ENCODE data around the gene CYTIP.

The CYTIP gene

DNA sequence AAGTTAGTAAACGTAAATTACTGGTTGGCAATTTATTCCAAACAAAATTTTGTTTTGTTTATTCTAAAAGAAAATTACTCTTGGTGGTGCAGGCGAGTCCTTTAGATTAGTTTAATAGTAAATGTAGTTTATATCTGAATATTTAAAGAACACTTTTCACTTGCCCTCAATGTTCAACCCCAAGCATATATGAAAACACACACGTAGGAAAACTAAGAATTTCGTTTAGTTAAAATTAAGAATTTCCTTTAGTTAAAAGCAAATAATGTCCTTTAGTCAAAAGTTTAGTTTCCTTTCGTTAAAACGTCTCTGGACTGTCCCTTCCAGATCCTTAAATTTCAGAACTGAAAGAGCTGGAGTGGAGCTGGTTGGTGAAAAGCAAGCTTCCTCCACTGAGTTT lies 19.1 kb upstream of the CYTIP start:
- no peak for DNase-seq (ENCODE audit: low read depth)

DNA sequence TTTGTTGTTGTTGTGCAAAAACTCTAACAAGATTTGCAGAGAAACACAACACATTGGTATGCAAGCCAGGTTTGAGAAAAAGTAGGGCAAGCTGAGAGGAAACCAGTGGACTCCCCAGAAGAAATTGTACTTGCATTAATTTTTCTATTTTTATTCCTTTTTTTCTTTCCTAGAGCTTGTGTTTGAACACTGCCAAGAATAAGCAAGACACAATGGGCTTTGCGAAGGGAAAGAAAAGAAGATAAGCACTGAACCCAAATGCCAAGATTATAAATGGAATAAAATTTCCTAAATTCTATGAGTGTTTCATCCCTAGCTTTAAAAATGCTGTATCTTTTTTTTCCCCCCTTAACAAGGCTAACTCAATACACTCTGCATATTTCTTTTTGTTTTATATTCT lies 17.0 kb upstream of the CYTIP start:
- no peak for DNase-seq (ENCODE audit: low read depth)

DNA sequence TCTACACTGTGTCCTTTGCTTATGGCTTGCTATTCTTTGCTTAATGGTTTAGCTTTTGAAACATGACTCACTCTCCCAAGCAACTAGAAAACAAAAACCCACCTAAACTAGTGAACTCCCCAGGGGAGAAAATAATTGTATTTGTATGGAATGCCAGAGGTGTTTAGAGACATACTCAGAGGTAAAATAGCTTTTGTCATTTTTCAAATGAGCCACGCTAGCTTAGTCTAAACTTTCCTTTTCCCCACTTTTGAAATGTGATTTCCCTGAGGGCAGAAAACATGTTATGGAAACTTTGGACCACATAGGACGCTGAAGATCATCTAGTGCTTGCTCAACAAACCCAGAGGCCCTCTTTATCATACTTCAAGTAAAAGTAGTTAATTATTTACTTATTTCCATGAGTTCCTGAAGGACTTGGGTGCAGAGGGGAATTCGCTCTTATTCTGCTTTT lies 16.5 kb upstream of the CYTIP start:
- no peak for DNase-seq (ENCODE audit: low read depth)

DNA sequence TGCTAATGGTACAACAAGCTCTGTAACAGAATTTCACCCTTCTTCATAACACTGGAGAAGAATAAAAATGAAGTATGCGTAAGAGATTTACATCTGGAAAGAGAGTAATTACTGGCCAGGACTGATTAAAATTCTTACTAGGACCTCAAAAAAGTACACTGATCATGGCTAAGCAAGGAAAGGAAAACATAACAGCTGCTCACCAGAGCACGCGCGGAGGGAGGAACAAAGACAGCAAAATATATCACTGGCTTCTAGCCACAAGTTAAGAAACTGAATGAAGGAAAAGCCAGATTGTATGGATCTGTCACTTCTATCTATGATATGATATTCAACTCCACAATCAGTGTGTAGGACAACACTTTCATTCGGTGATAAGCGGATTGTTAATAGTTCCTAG lies 15.6 kb upstream of the CYTIP start:
- no peak for DNase-seq (ENCODE audit: low read depth)

DNA sequence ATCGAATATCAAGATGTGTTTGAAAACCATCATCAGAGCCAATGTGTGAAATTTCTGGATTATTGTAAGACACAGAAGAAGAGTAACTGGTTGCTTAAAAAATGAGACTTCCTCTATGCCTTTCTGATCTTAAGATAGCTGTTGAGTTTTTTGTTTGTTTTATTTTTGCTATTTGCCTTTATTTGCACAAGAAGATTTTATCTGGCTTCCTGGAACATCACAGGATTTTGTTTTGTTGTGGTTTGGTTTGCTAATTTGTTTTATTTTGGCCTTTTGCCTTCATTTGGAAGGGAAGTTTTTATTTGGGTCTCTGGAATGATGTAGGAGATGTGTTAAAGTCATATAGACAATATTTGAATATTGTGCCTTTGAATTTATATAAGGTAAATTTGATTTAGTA lies 3.9 kb upstream of the CYTIP start:
- DNase-seq (ENCODE audit: low read depth): no peak

DNA sequence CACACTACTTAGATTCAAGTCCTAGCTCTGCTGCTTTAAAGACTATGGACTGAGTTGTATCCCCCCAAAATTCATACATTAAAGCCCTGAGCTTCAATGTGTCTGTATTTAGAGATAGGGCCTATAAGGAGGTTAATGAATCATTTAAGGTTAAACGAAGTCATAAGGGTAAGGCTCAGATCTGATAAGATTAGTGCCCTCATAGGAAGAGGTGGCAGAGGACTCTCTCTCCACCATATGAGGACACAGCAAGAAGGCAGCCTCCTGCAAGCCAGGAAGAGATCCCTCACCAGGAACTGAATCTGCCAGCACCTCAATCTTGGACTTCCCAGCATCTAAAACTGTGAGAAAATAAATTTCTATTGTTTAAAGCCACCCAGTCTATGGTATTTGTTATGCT lies 3.1 kb upstream of the CYTIP start:
- no peak for DNase-seq (ENCODE audit: low read depth)

DNA sequence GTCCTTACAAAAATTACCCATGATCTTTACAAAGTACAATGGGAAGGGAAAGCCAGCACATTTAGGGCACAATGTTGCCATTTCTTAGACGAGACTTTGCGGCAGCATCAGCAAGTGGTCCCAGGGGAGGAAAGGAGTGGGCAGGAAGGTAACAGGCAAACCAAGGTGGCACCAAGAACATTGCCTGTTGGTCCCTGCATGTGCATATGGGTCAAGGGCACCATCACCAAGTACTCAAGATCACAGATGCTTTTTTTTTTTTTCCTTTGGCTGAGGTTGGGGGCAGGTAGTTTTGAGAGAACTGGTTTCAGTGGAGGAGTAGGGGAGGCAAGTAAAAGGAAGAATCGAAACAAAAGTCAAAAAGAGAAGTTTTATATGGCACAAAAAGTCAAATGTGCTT lies 752 bp upstream of the CYTIP start:
- no peak for DNase-seq (ENCODE audit: low read depth)

DNA sequence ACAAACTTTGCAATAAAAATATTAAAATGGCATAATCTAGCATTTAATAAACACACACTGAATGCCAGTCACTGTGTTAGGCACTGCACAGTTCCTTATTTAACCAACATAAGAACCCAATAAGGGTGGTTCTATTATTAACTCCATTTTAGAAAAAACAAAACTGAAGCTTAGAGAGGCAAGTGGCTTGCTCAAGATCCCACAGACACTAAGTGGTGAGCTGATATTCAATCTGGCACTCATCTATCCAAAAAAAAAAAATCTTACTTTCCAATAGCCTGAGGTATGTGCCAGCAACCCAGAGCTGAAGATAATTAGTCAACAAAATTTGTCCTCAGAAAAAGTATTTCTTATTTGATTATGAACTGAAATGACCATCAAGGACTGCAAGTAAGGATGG lies 799 bp downstream of the CYTIP start:
- no peak for DNase-seq (ENCODE audit: low read depth)

DNA sequence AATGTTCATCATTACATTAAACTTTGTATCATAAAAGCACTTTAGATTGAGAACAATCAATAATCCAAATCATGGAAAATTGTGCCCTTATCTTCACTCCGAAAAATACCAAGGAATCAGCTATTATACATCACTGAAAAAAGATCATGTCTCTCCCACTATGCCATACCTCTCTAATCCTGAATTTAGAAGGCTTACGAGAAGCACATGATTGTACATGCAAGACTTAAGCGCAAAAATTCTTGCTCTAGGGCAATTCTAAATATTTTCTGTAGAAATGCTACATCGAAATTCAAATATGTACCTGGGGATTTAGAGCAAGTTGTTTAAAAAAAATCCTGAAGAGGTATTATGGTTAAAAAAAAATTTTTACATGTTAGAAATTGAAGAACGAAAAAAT lies 1.3 kb downstream of the CYTIP start:
- DNase-seq (ENCODE audit: low read depth): no peak

DNA sequence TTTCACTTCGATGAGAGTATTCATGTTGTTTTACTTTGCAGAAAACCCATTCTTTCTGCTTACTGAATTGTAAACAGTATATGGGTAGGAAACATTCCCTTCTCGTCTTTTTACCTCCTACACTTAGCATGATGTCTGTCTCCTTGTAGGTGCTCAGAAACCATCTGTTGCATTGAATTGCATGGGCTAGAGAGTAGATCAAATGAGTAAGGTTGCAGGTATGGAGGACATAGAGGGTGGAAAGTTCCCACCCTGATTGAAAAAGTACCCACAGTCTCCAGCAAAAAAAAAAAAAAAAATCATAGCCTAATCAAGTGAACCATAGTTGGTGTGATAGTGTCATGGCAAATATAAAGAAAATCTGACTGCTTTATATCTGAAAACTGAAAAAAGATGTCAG lies 1.7 kb downstream of the CYTIP start:
- no peak for DNase-seq (ENCODE audit: low read depth)

DNA sequence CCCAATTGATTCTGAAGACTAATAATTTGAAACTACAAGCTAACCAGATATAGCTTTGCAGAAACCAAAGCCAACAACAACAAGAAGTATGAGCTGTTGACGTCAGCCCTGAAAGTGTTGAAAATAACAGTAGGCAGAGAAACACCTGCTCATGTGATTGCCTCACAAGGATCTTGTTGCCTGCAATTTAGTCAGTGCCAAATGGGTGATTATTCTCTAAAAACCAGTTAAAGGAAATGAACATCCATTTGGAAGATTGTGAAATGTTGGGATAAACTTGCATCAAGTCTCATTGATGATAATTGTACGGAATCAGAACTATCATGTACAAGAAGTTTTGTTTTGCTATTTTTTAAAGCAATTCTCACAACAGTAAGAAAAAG lies 2.8 kb downstream of the CYTIP start:
- DNase-seq (ENCODE audit: low read depth): no peak

DNA sequence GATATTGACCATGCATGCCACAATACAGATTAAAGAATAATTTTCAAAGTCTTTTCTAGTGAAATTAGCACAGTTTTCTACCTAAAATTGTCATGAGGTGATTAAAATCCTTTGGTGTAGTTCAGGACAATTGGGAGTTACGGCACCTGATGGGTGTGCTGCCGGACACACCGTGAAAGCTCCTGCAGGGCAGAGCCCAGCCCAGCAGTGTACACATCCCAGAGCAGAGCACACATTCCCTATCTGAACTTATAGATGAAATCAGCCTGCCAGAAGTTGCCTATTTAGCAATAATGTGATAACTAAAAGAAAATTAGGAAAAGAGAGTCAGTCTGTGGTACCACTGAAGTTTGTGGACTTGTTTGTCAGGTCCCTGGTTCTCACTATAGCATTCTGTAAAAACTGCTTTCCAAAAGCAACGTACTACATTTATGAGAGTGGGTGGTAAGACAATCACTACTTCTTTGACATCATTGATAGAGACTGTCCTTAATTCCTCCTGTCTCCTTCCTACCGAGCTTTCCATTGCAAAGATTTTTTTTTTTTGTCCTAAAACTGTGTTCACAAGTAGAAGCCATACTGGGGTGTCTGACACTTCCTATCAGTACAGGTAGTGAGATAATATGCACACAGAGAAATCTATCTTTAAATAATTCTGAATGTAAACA lies 3.4 kb downstream of the CYTIP start:
- no peak for DNase-seq (ENCODE audit: low read depth)

DNA sequence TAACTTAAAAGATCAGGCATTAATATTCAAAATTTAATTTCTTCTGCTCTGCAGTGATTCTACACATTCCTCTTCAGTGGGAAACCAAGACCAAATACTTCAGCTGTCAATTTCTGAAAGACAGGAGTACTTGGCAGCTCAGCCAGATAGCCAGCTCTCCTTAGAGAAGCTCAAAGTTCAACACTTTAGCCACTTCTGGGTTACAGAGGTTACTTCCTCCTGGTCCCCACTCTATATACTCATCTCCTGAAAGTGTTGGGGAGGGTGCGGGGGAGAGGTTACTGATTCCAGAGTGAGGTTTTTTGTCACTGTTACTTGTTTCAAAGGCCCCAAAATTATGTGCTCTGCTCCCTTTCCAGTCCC lies 4.1 kb downstream of the CYTIP start:
- no peak for DNase-seq (ENCODE audit: low read depth)

DNA sequence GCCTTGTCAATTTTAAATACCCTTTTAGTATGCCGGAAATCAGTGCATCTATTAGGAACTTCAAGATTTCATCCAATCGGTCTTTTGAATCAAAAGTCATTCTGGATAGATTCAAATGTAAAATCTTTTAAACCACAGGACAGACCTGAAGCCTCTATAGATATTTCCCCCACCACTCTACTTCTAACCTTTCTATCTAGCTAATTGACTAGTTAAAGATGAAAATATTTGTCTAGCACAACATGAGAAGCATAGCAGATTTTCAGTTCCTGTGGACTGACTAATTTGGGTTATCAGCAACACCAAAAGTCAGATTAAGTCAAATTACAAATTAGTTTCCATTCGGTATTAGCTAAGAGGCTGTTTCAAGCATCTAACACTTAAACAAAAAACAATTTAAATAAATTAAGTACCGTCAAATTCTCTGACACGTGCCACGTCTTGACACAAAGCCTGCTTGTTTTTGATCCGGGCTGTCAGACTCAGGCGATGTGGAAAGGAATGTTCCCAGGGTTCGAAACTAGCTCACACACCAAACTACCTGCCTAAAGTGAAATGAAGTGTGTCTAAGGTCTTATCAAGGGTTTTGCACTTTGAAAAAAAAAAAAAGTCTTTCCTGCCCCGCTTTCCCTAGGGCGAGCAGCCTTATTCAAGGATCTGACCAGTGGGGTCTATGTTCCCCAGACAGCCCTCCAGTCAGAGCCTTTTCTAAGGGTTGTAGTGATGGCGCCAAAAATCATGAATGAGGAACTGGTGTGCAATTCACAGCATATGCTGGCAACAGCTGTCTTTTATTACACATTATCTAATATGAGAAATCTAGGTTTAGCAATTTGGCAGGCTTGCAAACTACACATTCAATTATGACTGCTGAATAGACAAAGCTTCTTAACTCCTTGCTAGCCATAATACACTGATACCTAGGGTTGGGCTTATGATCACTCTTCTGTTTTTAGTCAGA lies 4.7 kb downstream of the CYTIP start:
- no peak for DNase-seq (ENCODE audit: low read depth)

DNA sequence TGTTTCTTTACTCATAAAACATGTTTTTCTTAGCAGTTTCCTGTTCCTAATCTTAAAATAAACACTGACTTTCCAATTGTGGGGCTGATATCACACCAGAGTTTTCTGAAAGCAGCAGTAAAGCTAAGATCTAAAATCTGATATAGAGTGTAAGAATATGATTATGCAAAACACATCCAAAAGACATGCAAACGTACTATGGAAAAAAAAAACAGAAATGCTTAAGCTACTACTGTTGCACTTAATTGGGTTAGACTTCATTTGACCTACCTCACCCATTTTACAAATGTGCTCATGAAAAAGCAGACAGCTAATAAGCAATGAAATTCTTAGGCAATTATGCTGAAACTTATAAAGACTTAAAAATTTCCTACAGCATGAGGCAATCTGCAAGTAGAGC lies 10.5 kb downstream of the CYTIP start:
- no peak for DNase-seq (ENCODE audit: low read depth)

DNA sequence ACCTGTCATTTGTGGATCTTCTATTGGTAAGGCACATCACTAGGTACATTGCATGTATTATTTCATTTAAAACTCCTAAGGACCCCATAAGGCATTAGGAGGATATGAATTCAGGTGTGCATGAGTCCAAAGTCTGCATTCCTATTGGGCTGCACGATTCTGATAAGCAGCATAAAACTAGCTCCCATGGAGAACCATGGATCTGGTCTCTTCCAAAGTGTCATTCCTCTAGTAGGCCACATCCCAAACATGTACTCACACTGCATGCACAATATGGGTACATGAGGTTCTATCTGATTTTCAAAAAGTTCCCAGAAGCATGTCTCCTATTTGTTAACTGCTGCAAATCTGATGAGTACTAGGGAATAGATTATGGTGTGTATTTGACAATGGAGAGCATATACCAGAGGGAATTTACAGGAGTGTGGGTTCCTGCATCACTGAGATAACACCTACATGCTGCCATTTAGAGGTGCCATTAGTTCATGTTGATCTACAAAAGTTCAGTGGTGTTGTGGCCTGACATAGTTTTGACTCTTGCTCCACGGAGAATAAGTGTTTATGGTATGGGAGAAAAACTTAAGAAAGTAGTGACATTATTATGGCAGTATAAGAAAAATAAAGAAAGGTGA lies 11.3 kb downstream of the CYTIP start:
- no peak for DNase-seq (ENCODE audit: low read depth)

DNA sequence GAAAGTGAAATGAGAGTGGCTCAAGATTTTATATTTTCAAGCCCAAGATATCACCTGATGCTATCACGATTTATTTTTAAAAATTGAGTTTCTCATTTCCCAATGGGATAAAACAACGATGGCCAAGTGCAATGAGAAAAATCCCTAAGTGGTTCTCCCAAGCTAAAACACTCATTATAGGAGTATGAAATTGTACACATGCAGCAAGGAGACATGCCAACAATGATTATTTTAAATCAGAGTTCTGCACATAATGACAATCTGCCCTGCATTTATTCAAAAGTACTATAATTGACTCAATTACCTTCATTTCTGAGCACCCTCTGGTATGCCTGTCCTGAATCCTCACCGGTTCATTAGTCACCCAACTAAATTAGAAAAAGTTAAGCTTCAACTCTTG lies 12.7 kb downstream of the CYTIP start:
- no peak for DNase-seq (ENCODE audit: low read depth)

DNA sequence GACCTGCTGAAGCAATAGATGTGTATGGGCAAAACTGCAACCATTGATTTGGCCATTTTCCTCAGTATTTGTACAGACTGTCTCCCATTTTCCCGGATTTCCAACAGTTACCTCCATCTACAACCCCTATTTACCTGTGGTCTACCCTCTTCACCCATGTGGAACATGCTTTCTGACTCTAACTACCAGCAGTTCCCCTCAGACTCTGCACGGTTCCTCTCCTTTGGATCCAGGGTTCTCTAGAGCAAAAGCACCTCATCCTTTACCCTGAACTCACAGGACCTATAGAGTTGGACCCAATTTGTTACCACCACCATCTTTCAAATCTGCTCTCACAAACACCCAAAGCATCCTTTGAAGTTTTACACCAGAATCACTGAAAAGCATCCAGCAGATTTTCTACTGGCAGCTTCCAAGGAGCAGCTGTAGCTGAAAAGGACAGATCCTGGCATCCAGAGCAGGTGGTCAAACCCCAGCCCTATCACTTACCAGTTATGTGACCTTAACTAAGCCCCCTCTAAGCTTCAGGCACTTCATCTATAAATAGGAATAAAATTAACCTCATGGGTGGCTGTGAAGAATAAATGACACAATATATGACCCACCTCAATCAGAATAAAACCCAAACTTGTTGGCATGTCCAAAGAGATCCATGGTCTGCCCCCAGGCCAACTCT lies 15.3 kb downstream of the CYTIP start:
- no peak for DNase-seq (ENCODE audit: low read depth)

DNA sequence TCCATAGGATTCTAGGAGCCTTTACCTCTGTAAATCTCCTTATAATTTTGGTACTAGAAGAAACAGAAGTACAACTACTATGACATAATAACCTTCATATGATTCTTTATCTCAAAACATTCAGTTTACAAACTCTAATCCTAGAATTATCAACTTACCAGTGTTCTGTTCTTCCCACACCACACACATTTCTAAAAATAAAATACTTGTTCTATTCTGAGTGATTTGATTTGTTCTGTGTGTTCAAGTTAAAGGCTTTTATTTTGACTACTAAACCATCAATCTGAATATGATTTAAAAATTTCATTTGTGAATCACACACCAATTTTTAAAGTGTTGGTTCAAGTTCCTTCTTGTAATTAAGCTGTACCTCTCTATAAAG lies 16.0 kb downstream of the CYTIP start:
- no peak for DNase-seq (ENCODE audit: low read depth)

DNA sequence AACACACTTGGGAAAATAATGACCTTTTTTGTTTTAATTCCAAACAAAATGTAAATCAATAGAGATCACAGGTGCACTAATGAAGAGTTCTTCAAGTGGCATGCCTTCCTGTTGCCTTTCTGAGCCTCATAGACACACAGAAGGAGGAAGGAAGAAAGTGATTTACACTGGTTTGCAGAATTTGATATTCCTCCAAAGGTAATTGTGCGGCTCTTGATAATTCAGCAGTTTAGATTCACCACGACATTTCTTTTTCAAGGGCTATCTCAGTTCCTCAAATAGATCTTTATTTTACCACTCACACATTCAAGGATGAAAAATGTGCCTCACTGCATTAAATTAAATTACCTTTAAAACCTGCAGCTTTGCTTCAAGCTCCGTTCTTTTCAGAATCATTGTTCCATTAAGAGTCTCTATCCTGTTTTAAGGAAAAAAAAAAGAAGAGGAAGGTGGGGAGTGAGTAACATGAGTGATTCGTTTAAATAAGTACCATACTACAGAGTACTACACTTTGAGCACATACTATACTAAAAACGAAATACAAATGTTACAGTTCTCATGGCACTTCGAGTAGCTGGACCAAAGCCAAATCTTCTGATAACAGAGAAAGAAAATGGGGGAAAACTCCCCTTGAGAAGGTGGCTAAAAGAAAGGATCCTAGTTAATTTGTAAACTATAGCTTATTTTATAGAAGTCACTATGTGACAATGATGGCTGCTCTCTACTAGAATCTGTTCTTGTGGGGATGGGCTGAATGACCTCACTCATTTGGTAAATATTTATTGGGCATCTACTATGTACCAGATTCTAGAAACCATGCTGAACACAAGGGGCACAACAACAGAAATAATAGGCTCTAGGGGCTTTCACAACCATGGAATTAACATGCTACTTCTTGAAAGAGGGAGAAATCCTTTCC lies 16.6 kb downstream of the CYTIP start:
- no peak for DNase-seq (ENCODE audit: low read depth)

DNA sequence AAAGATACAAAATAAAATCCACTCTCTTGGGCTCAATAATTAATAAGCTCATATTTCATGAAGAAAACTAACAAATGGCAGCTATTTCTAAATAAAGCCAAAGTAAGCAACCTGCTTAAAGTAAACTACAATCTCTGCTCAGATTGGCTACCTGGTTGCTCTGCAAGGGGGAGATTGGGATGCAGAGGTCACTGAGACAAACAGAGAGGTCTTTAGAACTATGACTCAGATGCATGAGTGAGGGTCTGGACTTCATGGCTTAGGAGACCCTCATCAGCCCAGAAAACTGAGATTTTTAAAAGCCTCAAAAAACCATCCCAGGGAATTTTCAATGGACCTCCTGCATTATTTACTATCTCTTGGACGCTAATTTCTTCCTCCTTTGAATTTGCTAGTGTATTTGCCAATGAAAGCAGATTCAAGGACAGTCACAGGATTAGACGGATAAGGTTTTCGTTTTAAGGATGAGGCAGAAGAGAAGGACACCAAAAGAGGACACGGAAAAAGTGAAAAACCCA lies 17.4 kb downstream of the CYTIP start:
- DNase-seq (ENCODE audit: low read depth): no peak
